CD4-positive, alpha-beta T cell treated with Interleukin-12 subunit alpha and Interleukin-12 subunit beta, for 1 hour (primary cell): ENCODE results near the gene SLC6A19.

Experiments
- DNase-seq: peaks from one replicate; pipeline ENCODE4 v3.0.0-alpha.2; 2020

SLC6A19 gene

GRCh38 chr5:1211701-1212100 is 10.3 kb downstream of the SLC6A19 start:
- DNase-seq: no peak

GRCh38 chr5:1212271-1212670 is 10.9 kb downstream of the SLC6A19 start:
- no peak for DNase-seq

- no peak for DNase-seq
These were observed 11.5 kb downstream of the SLC6A19 start for GRCh38 chr5:1212881-1213280.

GRCh38 chr5:1213508-1214162 is 12.2 kb downstream of the SLC6A19 start:
- no peak for DNase-seq

GRCh38 chr5:1214163-1214935 is 13.0 kb downstream of the SLC6A19 start:
- no peak for DNase-seq

GRCh38 chr5:1214936-1215220 is 13.5 kb downstream of the SLC6A19 start:
- DNase-seq: no peak

GRCh38 chr5:1215320-1216096 is 14.1 kb downstream of the SLC6A19 start:
- DNase-seq: no peak

- no peak for DNase-seq
These were observed 15.0 kb downstream of the SLC6A19 start for GRCh38 chr5:1216211-1216917.

- DNase-seq: no peak
These were observed 15.5 kb downstream of the SLC6A19 start for GRCh38 chr5:1216918-1217295.

- DNase-seq: no peak
These were observed 16.3 kb downstream of the SLC6A19 start for GRCh38 chr5:1217596-1218206.

- no peak for DNase-seq
These were observed 17.1 kb downstream of the SLC6A19 start for GRCh38 chr5:1218351-1219080.

- no peak for DNase-seq
These were observed 17.8 kb downstream of the SLC6A19 start for GRCh38 chr5:1219098-1219767.

GRCh38 chr5:1219768-1220100 is 18.3 kb downstream of the SLC6A19 start:
- DNase-seq: no peak

GRCh38 chr5:1220351-1220750 is 19.0 kb downstream of the SLC6A19 start:
- no peak for DNase-seq

GRCh38 chr5:1220831-1221230 is 19.4 kb downstream of the SLC6A19 start:
- no peak for DNase-seq

GRCh38 chr5:1221721-1222120 is 20.3 kb downstream of the SLC6A19 start:
- DNase-seq: no peak

GRCh38 chr5:1222147-1222546 is 20.8 kb downstream of the SLC6A19 start:
- DNase-seq: no peak

- DNase-seq: no peak
These were observed 21.4 kb downstream of the SLC6A19 start for GRCh38 chr5:1222621-1223277.

GRCh38 chr5:1223278-1223670 is 21.9 kb downstream of the SLC6A19 start:
- DNase-seq: no peak

GRCh38 chr5:1224631-1225030 is 23.2 kb downstream of the SLC6A19 start:
- DNase-seq: no peak

- no peak for DNase-seq
These were observed 23.7 kb downstream of the SLC6A19 start, which contains the start of gene SLC6A18 for GRCh38 chr5:1225081-1225480. SLC6A18 (plus strand) TSS chr5:1225381; CDS start chr5:1225478, 97 bp downstream.
